ENCODE data around the gene CDKL2. TPM values are rescaled to one million over a fixed set of nuclear protein-coding genes. Genes with fewer than 3 reads are reported as not detected.
A peak's percentile ranks its signal among the peaks of the same experiment; 100 is the strongest.

CDKL2 gene
- total and polyA plus RNA-seq, 9 of the 15 experiments (the other 6 are each of a cell fraction or from before 2014, with no cell fraction given), result 0.01 to 0.16 TPM; not detected in 7

- no peak for TF ChIP-seq HNRNPL (IDR thresholded peaks at IDR 0.05; ENCODE audit: low read depth, low read length)
- no peak; the same call in 1 of the 2 replicates for TF ChIP-seq SMARCE1 (IDR thresholded peaks at IDR 0.05)
- 0 out of 2 replicates have a peak, but pooled peaks have one; percentile 48 for TF ChIP-seq LEF1 (IDR thresholded peaks at IDR 0.05)
- no peak for TF ChIP-seq CBX5 (IDR thresholded peaks at IDR 0.05; ENCODE audit: borderline replicate concordance, low read depth)
- TF ChIP-seq, protein P1, sequence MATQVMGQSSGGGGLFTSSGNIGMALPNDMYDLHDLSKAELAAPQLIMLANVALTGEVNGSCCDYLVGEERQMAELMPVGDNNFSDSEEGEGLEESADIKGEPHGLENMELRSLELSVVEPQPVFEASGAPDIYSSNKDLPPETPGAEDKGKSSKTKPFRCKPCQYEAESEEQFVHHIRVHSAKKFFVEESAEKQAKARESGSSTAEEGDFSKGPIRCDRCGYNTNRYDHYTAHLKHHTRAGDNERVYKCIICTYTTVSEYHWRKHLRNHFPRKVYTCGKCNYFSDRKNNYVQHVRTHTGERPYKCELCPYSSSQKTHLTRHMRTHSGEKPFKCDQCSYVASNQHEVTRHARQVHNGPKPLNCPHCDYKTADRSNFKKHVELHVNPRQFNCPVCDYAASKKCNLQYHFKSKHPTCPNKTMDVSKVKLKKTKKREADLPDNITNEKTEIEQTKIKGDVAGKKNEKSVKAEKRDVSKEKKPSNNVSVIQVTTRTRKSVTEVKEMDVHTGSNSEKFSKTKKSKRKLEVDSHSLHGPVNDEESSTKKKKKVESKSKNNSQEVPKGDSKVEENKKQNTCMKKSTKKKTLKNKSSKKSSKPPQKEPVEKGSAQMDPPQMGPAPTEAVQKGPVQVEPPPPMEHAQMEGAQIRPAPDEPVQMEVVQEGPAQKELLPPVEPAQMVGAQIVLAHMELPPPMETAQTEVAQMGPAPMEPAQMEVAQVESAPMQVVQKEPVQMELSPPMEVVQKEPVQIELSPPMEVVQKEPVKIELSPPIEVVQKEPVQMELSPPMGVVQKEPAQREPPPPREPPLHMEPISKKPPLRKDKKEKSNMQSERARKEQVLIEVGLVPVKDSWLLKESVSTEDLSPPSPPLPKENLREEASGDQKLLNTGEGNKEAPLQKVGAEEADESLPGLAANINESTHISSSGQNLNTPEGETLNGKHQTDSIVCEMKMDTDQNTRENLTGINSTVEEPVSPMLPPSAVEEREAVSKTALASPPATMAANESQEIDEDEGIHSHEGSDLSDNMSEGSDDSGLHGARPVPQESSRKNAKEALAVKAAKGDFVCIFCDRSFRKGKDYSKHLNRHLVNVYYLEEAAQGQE (IDR thresholded peaks at IDR 0.05; ENCODE audit: borderline replicate concordance), result peak; percentile 95
- TF ChIP-seq, protein P1 (CRISPR knock-in tag; IDR thresholded peaks at IDR 0.05; ENCODE audit: low read depth), result no peak
- TF ChIP-seq, protein P2, sequence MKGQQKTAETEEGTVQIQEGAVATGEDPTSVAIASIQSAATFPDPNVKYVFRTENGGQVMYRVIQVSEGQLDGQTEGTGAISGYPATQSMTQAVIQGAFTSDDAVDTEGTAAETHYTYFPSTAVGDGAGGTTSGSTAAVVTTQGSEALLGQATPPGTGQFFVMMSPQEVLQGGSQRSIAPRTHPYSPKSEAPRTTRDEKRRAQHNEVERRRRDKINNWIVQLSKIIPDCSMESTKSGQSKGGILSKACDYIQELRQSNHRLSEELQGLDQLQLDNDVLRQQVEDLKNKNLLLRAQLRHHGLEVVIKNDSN (CRISPR knock-in tag; IDR thresholded peaks at IDR 0.05), result no peak; the same call in 1 of the 2 replicates
- TF ChIP-seq TSC22D4 (tag; IDR thresholded peaks at IDR 0.05), result no peak
- peak; percentile 50; the same call in 1 of the 2 replicates for TF ChIP-seq NR3C1 (CRISPR knock-in tag; IDR thresholded peaks at IDR 0.05)
- TF ChIP-seq LARP7 (IDR thresholded peaks at IDR 0.05), result no peak
- TF ChIP-seq, protein P3, sequence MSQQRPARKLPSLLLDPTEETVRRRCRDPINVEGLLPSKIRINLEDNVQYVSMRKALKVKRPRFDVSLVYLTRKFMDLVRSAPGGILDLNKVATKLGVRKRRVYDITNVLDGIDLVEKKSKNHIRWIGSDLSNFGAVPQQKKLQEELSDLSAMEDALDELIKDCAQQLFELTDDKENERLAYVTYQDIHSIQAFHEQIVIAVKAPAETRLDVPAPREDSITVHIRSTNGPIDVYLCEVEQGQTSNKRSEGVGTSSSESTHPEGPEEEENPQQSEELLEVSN (IDR thresholded peaks at IDR 0.05; ENCODE audit: borderline replicate concordance in 1 of 2, extremely low read depth in 1 of 2, insufficient read depth in 1 of 2, insufficient read length in 1 of 2, low read depth in 1 of 2, low read length in 1 of 2, poor library complexity in 1 of 2, severe bottlenecking in 1 of 2), result peak; percentile 92 to 95
- no peak for TF ChIP-seq ZNF696 (CRISPR knock-in tag; conservative IDR thresholded peaks at IDR 0.05)
- no peak for TF ChIP-seq ZNF217 (CRISPR knock-in tag; IDR thresholded peaks at IDR 0.05)
- TF ChIP-seq ZNF778 (CRISPR knock-in tag; IDR thresholded peaks at IDR 0.05), result no peak
- TF ChIP-seq, protein P4, sequence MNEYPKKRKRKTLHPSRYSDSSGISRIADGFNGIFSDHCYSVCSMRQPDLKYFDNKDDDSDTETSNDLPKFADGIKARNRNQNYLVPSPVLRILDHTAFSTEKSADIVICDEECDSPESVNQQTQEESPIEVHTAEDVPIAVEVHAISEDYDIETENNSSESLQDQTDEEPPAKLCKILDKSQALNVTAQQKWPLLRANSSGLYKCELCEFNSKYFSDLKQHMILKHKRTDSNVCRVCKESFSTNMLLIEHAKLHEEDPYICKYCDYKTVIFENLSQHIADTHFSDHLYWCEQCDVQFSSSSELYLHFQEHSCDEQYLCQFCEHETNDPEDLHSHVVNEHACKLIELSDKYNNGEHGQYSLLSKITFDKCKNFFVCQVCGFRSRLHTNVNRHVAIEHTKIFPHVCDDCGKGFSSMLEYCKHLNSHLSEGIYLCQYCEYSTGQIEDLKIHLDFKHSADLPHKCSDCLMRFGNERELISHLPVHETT (CRISPR knock-in tag; conservative IDR thresholded peaks at IDR 0.05 in 1 of 2, IDR thresholded peaks at IDR 0.05 in 1 of 2), result peak in 1 of 2 experiments; percentile 98; a peak in 2 of 4 replicates
Observed at GRCh38 chr4:75673027-75673958, 43.0 kb upstream of the CDKL2 start, which contains the start of gene G3BP2 (continued).

Measured in K562 (cell line).